Liver (tissue), 9 donors: ENCODE results near the gene HJV. TPM values are rescaled to one million over a fixed set of nuclear protein-coding genes. Genes with fewer than 3 reads are reported as not detected.
A peak's percentile ranks its signal among the peaks of the same experiment; 100 is the strongest.

Experiments used
- DNase-seq: peaks from one replicate; pipeline ENCODE4 v3.0.0-alpha.2; 2017; ENCODE audit warnings: low spot score
- H3K27ac ChIP-seq, 2 donors: one replicate each; pipeline ENCODE4 v1.7.0; 2013; ENCODE audit warnings: inconsistent platforms in 2 of 2, low read length in 2 of 2, control low read depth in 1 of 2, low read depth in 1 of 2, mild to moderate bottlenecking in 1 of 2
- H3K27me3 ChIP-seq, 4 donors: one replicate each; pipeline versions ENCODE4 v1.6.1 to v1.7.0; 2013; ENCODE audit warnings: low read length in 3 of 4, inconsistent platforms in 1 of 4, mild to moderate bottlenecking in 1 of 4, moderate library complexity in 1 of 4; ENCODE audit not compliant: control insufficient read depth in 4 of 4, insufficient read depth in 4 of 4
- H3K36me3 ChIP-seq, 4 donors: one replicate each; pipeline versions ENCODE4 v1.6.1 to v1.7.0; 2013; ENCODE audit warnings: low read length in 3 of 4, mild to moderate bottlenecking in 3 of 4, low read depth in 1 of 4, moderate library complexity in 1 of 4; ENCODE audit not compliant: control insufficient read depth in 4 of 4, insufficient read depth in 3 of 4
- H3K4me1 ChIP-seq, 4 donors: one replicate each; pipeline versions ENCODE4 v1.6.1 to v1.7.0; 2013; ENCODE audit warnings: low read length in 3 of 4, mild to moderate bottlenecking in 3 of 4, moderate library complexity in 1 of 4; ENCODE audit not compliant: control insufficient read depth in 4 of 4, insufficient read depth in 4 of 4
- H3K4me3 ChIP-seq, 3 donors: one replicate each; pipeline versions ENCODE4 v1.6.1 to v1.7.0; 2013; ENCODE audit warnings: low read length in 3 of 3, control low read depth in 1 of 3, low read depth in 1 of 3, mild to moderate bottlenecking in 1 of 3
- H3K9ac ChIP-seq, 2 donors: one replicate each; pipeline ENCODE4 v1.7.0; 2013; ENCODE audit warnings: low read length in 2 of 2, mild to moderate bottlenecking in 2 of 2, moderate library complexity in 2 of 2, control low read depth in 1 of 2, low read depth in 1 of 2
- H3K9me3 ChIP-seq, 4 donors: one replicate each; pipeline versions ENCODE4 v1.6.1 to v1.7.0; 2013; ENCODE audit warnings: low read length in 3 of 4; ENCODE audit not compliant: control insufficient read depth in 4 of 4
- FOXA1 ChIP-seq: IDR thresholded peaks from 2 replicates; pipeline ENCODE4 v1.6.1; 2016; ENCODE audit warnings: antibody characterized with exemption
- FOXA2 ChIP-seq: IDR thresholded peaks from 2 replicates; pipeline ENCODE4 v1.6.1; 2016; ENCODE audit warnings: antibody characterized with exemption
- GABPA ChIP-seq, 2 donors: IDR thresholded peaks in 1 of 2; conservative IDR thresholded peaks in 1 of 2; 2 replicates each; pipeline ENCODE4 v1.6.1; 2016; ENCODE audit warnings: antibody characterized with exemption in 2 of 2, mild to moderate bottlenecking in 1 of 2, moderate library complexity in 1 of 2
- JUND ChIP-seq, 2 donors: IDR thresholded peaks; 2 replicates each; pipeline ENCODE4 v1.6.1; 2016; ENCODE audit warnings: antibody characterized with exemption in 2 of 2
- NR2F2 ChIP-seq: IDR thresholded peaks from 2 replicates; pipeline ENCODE4 v1.6.1; 2016; ENCODE audit warnings: antibody characterized with exemption
- RAD21 ChIP-seq, 2 donors: IDR thresholded peaks; 2 replicates each; pipeline ENCODE4 v1.6.1; 2016; ENCODE audit warnings: antibody characterized with exemption in 2 of 2, mild to moderate bottlenecking in 2 of 2
- RXRA ChIP-seq, 2 donors: IDR thresholded peaks; 2 replicates each; pipeline ENCODE4 v1.6.1; 2017 to 2018; ENCODE audit warnings: antibody characterized with exemption in 2 of 2, mild to moderate bottlenecking in 1 of 2
- SP1 ChIP-seq: IDR thresholded peaks from 2 replicates; pipeline ENCODE4 v1.6.1; 2018; ENCODE audit warnings: antibody characterized with exemption, mild to moderate bottlenecking
- TAF1 ChIP-seq: conservative IDR thresholded peaks from 2 replicates; pipeline ENCODE4 v1.6.1; 2016; ENCODE audit warnings: antibody characterized with exemption, mild to moderate bottlenecking
- YY1 ChIP-seq: IDR thresholded peaks from 2 replicates; pipeline ENCODE4 v1.6.1; 2016; ENCODE audit warnings: antibody characterized with exemption, mild to moderate bottlenecking
- WGBS: extraction: QIAGEN DNeasy Blood & Tissue Kit; methylation state at CpG from one replicate; pipeline ENCODE4 v1.1.7; 2013; 5-methylcytosine and 5-hydroxymethylcytosine counted together
- polyA plus RNA-seq, 2 donors: library from polyadenylated mRNA; stranded (reverse) in 1 of 2; unstranded in 1 of 2; fragments of 200-250 nt in 1 of 2; fragments of >200 nt in 1 of 2; fragmentation: Nextera tagmentation in 1 of 2; extraction: Ambion mirVana in 1 of 2; gene quantifications; one replicate each; pipeline versions ENCODE4 v1.2.1 to v1.2.3, GENCODE V29; 2013 to 2015
- total RNA-seq, 2 donors: library from RNA; depleted of rRNA; stranded (reverse); fragments of >200 nt; gene quantifications; one replicate each; pipeline ENCODE4 v1.2.3, GENCODE V29; 2014
- TF ChIP-seq, protein P1 (sequence below): IDR thresholded peaks from 2 replicates; pipeline ENCODE4 v1.6.1; 2016; ENCODE audit warnings: antibody characterized with exemption
- TF ChIP-seq, protein P2 (sequence below): IDR thresholded peaks from 2 replicates; pipeline ENCODE4 v1.6.1; 2016; ENCODE audit warnings: antibody characterized with exemption
- TF ChIP-seq, protein P3 (sequence below): fragments of 150-350 bp; IDR thresholded peaks from 2 replicates; pipeline ENCODE4 v1.5.1; 2017; ENCODE audit warnings: improper control_type of control experiment, low read depth, low read length; ENCODE audit not compliant: missing input control
- TF ChIP-seq, protein P4 (sequence below): IDR thresholded peaks from 2 replicates; pipeline ENCODE4 v1.6.1; 2016; ENCODE audit warnings: antibody characterized with exemption, mild to moderate bottlenecking
- donor health status: healthy.
- donor health status: healthy.
- donor health status: healthy.
- donor health status: healthy.
- donor health status: healthy.

HJV gene
- total and polyA plus RNA-seq, 4 donors: 68.0 to 138 (median 97.6) TPM

DNA sequence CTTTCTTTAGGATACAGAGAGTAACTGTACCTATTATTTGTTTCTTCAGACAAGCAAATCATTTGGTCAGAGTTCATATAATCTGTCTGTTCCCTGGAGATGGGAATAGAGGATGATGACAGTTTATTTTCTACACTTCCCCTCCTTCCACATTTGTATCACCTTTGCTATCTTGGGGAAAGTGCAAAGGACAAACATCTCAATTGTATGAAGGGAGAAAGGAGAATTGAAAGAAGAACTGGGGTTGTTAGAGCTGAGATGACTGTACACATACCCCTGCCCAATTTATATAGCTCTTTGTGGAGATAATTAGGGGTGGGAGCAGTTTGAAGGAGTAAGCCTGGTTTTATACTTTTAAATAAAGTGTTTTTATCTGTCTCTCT is 43.1 kb downstream of the HJV start:
- H3K4me3 ChIP-seq: no peak overlapping the region
- no peaks in the 10 kb centered on the region for H3K27me3 ChIP-seq
- DNase-seq: no peak
- no peak for TF ChIP-seq NR2F2
- TF ChIP-seq, protein P1, sequence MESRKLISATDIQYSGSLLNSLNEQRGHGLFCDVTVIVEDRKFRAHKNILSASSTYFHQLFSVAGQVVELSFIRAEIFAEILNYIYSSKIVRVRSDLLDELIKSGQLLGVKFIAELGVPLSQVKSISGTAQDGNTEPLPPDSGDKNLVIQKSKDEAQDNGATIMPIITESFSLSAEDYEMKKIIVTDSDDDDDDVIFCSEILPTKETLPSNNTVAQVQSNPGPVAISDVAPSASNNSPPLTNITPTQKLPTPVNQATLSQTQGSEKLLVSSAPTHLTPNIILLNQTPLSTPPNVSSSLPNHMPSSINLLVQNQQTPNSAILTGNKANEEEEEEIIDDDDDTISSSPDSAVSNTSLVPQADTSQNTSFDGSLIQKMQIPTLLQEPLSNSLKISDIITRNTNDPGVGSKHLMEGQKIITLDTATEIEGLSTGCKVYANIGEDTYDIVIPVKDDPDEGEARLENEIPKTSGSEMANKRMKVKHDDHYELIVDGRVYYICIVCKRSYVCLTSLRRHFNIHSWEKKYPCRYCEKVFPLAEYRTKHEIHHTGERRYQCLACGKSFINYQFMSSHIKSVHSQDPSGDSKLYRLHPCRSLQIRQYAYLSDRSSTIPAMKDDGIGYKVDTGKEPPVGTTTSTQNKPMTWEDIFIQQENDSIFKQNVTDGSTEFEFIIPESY: no peak
- TF ChIP-seq YY1: no peak
- TF ChIP-seq, protein P2, sequence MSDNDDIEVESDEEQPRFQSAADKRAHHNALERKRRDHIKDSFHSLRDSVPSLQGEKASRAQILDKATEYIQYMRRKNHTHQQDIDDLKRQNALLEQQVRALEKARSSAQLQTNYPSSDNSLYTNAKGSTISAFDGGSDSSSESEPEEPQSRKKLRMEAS: no peak
- TF ChIP-seq RXRA (IDR thresholded peaks at IDR 0.05): no peak
- TF ChIP-seq, protein P3, sequence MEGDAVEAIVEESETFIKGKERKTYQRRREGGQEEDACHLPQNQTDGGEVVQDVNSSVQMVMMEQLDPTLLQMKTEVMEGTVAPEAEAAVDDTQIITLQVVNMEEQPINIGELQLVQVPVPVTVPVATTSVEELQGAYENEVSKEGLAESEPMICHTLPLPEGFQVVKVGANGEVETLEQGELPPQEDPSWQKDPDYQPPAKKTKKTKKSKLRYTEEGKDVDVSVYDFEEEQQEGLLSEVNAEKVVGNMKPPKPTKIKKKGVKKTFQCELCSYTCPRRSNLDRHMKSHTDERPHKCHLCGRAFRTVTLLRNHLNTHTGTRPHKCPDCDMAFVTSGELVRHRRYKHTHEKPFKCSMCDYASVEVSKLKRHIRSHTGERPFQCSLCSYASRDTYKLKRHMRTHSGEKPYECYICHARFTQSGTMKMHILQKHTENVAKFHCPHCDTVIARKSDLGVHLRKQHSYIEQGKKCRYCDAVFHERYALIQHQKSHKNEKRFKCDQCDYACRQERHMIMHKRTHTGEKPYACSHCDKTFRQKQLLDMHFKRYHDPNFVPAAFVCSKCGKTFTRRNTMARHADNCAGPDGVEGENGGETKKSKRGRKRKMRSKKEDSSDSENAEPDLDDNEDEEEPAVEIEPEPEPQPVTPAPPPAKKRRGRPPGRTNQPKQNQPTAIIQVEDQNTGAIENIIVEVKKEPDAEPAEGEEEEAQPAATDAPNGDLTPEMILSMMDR: no peak
- TF ChIP-seq TAF1: no peak
- TF ChIP-seq, protein P4, sequence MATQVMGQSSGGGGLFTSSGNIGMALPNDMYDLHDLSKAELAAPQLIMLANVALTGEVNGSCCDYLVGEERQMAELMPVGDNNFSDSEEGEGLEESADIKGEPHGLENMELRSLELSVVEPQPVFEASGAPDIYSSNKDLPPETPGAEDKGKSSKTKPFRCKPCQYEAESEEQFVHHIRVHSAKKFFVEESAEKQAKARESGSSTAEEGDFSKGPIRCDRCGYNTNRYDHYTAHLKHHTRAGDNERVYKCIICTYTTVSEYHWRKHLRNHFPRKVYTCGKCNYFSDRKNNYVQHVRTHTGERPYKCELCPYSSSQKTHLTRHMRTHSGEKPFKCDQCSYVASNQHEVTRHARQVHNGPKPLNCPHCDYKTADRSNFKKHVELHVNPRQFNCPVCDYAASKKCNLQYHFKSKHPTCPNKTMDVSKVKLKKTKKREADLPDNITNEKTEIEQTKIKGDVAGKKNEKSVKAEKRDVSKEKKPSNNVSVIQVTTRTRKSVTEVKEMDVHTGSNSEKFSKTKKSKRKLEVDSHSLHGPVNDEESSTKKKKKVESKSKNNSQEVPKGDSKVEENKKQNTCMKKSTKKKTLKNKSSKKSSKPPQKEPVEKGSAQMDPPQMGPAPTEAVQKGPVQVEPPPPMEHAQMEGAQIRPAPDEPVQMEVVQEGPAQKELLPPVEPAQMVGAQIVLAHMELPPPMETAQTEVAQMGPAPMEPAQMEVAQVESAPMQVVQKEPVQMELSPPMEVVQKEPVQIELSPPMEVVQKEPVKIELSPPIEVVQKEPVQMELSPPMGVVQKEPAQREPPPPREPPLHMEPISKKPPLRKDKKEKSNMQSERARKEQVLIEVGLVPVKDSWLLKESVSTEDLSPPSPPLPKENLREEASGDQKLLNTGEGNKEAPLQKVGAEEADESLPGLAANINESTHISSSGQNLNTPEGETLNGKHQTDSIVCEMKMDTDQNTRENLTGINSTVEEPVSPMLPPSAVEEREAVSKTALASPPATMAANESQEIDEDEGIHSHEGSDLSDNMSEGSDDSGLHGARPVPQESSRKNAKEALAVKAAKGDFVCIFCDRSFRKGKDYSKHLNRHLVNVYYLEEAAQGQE: no peak
- TF ChIP-seq SP1: no peak
- no peak for TF ChIP-seq FOXA1
- TF ChIP-seq FOXA2: no peak
- TF ChIP-seq JUND (IDR thresholded peaks at IDR 0.05): no peak
- peaks cover 0 to 8% (median 0%) of the 10 kb centered on the region in 4 donors for H3K36me3 ChIP-seq
- peak overlapping the region; percentile 87 to 93 for H3K27ac ChIP-seq
- peak overlapping the region; percentile 19 to 56 for H3K9ac ChIP-seq
- H3K4me1 ChIP-seq: peaks cover 16 to 50% (median 32%) of the 10 kb centered on the region in 4 donors
- no peaks in the 10 kb centered on the region for H3K9me3 ChIP-seq

DNA sequence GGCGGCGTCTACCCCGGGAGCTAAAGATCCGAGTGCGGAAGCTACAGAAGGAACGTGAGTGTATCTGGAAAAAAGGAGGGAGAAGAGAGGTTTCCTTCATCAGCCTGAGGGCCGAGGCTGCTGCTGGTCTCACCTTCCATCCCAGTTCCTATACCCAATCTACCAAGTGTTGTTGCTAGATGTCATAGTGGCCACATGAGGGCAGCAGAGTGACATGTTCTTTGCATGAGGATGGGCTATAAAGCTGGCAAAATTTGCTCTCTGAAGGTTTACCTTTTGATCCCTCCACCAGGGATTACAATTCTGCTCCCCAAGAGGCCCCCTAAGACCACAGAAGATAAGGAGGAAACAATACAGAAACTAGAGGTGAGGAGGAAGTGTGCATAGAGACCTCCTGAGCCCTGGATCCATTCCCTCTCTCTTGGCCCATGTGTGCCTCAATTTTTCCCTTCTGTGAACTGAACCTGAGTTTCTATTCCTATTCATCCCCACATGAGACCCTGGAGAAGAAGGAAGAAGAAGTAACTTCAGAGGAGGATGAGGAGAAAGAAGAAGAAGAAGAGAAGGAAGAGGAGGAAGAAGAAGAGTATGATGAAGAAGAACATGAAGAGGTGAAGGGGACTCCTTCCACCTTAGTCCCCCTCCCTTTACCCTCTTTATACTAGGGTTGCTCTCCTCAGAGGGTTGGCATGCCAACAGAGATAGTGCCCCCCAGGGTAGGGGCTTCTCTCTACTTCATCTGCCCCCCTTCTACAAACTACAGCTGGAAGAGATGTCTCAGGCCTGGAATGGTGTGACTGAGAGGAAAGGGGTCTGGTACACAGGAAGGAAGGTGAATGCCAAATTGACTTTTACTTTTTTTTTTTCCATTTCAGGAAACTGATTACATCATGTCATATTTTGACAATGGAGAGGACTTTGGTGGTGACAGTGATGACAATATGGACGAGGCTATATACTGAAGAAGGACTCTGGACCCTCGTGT is 43.8 kb downstream of the HJV start:
- Histone ChIP-seq H3K27ac (peak overlapping the region; percentile 87 to 93), H3K4me3 (no peak overlapping the region), H3K27me3 (no peaks in the 10 kb centered on the region), H3K36me3 (peaks cover 0 to 8% (median 0%) of the 10 kb centered on the region in 4 donors), H3K4me1 (peaks cover 19 to 49% (median 33%) of the 10 kb centered on the region in 4 donors), H3K9me3 (no peaks in the 10 kb centered on the region), H3K9ac (peak overlapping the region; percentile 51 to 56)
- whole genome bisulfite sequencing: 29% methylated on average over 9 of the region's 9 CpGs
- DNase-seq: peak; percentile 72
- no peak for TF ChIP-seq TAF1
- TF ChIP-seq SP1: peak; percentile 30
- TF ChIP-seq NR2F2: peak; percentile 66
- TF ChIP-seq, protein P3: peak; percentile 92
- no peak for TF ChIP-seq GABPA (IDR thresholded peaks at IDR 0.05 in 1 of 2, conservative IDR thresholded peaks at IDR 0.05 in 1 of 2)
- peak in 1 of 2 donors; percentile 42 for TF ChIP-seq RXRA (IDR thresholded peaks at IDR 0.05)
- peak; percentile 98 to 99 for TF ChIP-seq RAD21 (IDR thresholded peaks at IDR 0.05)
